Activated CD4-positive, alpha-beta T cell treated with anti-CD3 and anti-CD28 coated beads, Interleukin-2, amount 50 U/mL, for 4 hours (primary cell): ENCODE results near the gene MEN1.

Experiments
- DNase-seq, 2 experiments: peaks; one replicate each; pipeline ENCODE4 v3.0.0-alpha.2; 2020

Gene MEN1

DNA sequence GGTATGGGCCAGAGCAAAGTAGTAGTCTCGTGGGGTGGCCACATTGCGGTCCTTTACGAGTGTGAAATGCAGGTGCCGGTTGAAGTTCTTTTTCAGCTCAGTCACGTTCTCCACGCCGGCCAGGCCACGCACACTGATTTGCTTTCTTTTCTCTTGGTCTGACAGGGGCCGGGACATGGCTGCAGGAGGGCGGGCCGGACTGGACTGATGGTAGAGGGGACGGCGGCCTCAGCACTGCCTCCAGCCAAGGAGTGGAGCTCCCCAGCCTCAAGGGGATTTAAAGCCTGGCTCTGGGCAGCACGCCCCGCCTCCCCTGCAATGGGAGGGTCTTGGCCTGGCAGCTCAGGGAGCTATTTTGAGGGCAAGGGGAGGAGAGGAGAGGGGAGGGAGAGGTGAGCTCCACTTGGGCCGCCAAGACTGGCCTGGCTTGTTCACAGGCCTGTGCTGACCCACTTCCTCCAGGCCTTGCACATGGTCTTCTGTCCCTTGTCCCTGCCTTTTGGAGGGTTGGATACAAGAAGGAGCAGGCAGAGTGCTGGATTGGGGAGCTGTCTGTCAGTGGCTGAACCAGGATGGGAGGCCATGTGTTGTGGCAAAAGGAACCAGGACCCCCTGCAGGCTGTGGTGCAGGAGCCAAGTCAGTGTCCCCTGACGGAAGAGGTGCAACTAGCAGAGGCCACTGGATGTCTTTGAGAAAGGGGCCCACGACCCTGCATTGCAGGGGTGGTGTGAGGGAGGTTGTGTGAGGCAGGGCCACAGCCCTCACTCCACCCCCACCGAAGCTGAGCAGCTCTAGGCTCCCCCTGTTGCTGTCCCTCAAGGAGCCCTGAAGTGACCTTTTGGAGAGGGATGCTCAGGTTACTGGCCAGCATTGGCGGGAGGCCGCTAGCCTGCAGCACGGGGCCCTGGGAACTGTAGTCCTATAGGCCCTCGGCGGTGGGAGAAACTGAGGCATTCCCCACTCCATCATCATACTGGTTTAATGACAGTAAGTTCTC, 50.3 kb downstream of the MEN1 start, which contains the start of gene PYGM:
TSS of gene PYGM (minus strand) at position 253 of the 998 bp plus-strand sequence. CDS start at position 177, 76 bp downstream.
- no peak for DNase-seq

DNA sequence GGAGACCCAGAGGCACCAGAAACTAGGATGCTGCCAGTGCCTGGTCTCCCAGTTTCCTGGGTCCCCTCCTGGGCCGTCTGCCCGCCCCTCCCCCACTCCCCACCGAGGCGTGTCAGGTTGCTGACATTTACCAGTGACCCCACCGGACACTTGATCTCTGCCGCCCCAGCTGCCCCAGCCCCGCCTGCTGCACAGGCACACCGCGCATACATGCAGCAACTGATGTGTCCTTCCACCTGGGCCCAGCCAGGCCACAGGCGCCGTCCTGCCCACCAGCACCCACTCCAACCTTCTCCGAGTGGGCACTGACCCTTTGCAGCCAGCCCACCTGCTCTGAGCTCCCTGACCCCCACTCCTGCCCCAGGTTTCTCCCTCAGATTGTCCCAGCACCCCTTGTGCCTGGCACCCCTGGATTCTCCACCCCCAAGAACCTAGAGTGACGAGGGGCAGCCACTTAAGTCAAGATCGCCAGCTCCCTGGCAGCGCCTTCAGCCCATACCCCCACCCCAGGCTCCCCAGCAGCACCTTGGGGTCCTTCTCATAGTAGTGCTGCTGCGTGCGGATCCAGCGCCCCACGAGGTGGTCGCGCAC, 51.1 kb downstream of the MEN1 start:
- DNase-seq, result no peak

DNA sequence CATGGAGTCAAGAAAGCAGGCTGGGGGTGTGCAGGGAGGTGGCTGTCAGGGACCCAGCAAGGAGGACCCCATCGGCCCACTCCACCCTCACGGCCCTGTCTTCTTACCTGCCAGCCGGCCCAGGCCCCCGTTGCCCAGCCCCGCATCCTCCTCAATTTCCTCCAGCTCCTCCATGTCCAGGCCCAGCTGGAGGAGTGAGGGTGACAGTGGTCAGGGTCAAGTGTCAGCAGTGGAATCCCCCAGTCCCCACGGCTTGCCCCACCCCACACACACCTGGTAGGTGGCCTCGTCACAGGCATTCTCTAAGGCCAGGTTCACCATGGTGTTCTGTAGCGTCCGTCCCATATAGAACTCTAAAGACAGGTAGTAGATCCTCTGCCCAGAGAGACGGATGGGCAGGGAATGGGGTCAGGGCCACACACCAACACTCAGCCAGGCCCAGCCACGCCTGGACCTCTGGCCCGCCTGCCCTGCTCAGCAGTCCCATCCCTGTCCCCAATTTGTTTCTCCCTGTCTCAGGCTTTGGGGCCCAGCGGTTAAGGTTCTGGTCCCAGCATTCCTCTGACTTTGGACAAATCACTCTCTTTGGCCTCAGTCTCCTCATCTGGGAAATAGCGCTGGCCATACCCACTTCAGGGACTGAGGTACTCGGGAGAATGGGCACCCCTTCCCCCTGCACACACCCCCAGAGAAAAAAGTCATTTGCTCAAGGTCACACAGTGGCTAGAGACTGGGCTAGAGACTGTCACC, 51.8 kb downstream of the MEN1 start:
- no peak for DNase-seq

DNA sequence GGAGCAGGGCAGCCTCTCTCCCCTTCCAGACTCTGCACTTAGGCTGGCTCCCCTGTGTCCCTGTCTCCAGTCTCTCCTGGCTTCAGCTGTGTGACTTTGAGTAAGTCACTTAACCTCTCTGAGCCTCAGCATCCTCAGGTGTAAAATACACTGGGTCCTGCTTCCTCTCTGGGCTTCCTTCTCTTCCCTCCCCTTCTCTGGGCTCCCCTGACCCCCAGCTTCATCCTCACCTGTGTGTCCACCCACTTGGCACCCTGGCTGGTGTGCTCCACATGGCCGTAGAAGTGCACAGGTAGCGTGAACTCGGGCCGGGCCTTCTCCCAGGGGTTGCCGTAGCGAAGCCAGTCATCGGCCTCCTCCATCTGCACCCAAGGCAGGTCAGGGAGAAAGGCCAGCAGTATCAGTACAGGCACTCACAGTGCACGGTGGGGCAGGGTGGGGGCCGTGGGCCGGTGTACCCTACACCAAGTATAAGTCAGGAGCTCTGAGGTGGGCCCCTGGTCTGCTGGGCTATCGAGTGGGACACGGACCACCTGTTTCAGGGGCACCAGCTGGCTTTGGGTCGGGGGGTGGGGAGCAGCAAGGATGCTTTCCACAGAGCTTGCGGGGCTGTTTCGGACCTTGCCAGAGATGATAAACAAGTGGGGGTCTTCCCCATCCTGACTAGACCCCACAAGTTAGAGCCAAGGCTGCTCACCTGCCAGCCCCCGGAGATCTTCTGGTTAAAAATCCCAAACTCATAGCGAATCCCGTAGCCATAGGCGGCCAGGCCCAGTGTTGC, 52.6 kb downstream of the MEN1 start:
- no peak for DNase-seq

- no peak for DNase-seq
Measured at GRCh38 chr11:64755681-64756361, 54.5 kb downstream of the MEN1 start.

DNA sequence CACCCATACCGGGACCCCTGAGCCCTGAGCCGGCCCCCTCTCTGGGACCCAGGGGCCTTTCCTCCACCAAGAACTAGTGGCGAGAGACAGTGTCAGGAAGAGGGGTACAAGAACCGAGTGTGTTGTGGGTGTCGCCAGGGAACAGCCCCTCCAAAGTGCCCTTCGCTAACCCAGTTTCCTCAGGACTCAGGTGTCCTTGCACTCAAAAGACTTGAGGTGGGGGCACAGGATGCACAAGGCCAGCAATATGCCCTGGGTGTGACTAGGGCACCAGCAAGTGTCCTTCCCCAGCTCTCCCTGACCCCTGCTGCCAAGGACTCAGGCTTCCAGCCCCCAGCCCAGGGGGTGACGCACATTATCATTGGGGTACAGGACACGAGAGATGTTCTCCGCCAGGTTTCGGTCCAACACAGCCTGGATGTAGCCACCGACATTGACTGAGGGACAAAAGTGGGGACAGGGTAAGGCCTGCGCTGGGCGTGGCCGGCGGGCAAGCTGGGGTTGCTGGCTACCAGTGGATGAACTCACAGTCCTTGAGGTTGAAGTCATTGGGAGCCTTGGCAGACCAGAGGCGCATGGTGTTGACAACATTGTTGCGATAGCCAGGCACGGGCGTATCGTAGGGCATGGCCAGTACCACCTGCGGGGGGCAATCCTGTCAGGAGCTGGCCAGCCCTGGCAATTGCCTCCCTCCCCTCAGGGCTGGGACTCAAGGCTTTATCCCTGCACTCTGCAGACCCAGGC, 55.3 kb downstream of the MEN1 start:
- no peak for DNase-seq

DNA sequence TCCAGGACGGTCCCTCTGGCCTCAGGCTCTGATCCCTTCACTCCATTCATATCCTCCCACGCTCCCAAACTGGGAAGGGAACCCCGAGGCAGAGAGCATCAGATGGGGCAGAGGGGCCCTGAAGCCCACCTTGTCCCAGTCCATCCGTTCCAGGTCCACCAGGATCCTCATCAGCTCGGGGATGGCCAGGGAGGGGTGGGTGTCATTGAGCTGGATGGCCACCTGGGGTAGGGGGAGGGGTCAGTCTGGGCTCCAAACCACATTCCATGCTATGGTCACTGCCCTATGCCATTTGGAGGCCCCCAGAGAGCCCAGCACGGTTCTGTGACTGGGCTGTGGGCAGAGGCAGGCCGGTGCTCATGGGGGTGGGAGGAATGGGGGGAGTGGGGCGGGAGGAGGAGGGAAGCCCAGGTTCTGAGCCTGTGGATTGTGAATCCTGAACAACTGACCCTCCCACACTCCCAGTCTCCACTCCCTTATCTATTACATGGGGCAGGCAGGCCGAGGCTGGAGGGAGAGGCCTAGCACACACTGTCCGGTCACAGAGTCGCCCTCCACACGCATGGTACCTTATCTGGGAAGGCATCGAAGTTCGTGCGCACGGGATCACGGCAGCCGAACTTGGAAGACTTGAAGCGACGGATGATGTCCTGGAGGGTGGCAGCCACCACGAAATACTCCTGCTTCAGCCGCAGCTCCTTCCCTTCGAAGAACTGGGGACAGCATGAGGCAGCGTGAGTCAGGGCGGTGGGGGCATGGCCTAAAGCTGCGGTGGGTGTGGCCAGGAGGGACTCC, 56.0 kb downstream of the MEN1 start:
- DNase-seq, result no peak
